HUES64 (cell line): ENCODE measurements around the gene SYNJ1.
"Not testable (repeated sequence)": the region's sequence is repeated elsewhere in the genome, so short reads cannot be mapped to it uniquely, and the experiment has no call there.

Experiments
- H3K27ac ChIP-seq: 2 replicates; pipeline ENCODE4 v1.7.0; 2013; ENCODE audit warnings: low read depth, low read length, inconsistent platforms
- H3K27me3 ChIP-seq: 2 replicates; pipeline ENCODE4 v1.6.1; 2013; ENCODE audit warnings: mild to moderate bottlenecking, low read length; ENCODE audit not compliant: insufficient read depth
- H3K36me3 ChIP-seq: 2 replicates; pipeline ENCODE4 v1.6.1; 2013; ENCODE audit warnings: mild to moderate bottlenecking, low read length; ENCODE audit not compliant: insufficient read depth
- H3K4me1 ChIP-seq: 2 replicates; pipeline ENCODE4 v1.6.1; 2013; ENCODE audit warnings: mild to moderate bottlenecking, low read length, moderate library complexity; ENCODE audit not compliant: insufficient read depth
- H3K4me3 ChIP-seq: 2 replicates; pipeline ENCODE4 v1.5.1; 2013; ENCODE audit warnings: mild to moderate bottlenecking, low read length, moderate library complexity
- H3K9ac ChIP-seq: 2 replicates; pipeline ENCODE4 v1.6.1; 2013; ENCODE audit warnings: mild to moderate bottlenecking, low read depth, low read length
- H3K9me3 ChIP-seq: 2 replicates; pipeline ENCODE4 v1.6.1; 2013; ENCODE audit warnings: low read depth, low read length; ENCODE audit not compliant: insufficient read depth
- WGBS: fragments of 150-250, 120-280 bp; methylation state at CpG from one replicate; pipeline ENCODE4 v1.1.7; 2013; ENCODE audit warnings: missing lambda C conversion rate; 5-methylcytosine and 5-hydroxymethylcytosine counted together

Gene SYNJ1

GRCh38 chr21:32653326-32653901, 74.4 kb downstream of the SYNJ1 start:
- Histone ChIP-seq H3K9ac (no peak overlapping the region), H3K27ac (no peak overlapping the region), H3K4me3 (no peak overlapping the region), H3K36me3 (no peaks in the 10 kb centered on the region), H3K4me1 (no peaks in the 10 kb centered on the region), H3K27me3 (no peaks in the 10 kb centered on the region), H3K9me3 (peaks cover 6% of the 10 kb centered on the region)
- 81% methylated on average over 2 of the region's 2 CpGs for WGBS

GRCh38 chr21:32648165-32648564, 79.6 kb downstream of the SYNJ1 start:
- H3K36me3 ChIP-seq, result no peaks in the 10 kb centered on the region
- H3K9me3 ChIP-seq, result no peaks in the 10 kb centered on the region
- H3K4me3 ChIP-seq, result no peak overlapping the region
- peaks cover 23% of the 10 kb centered on the region for H3K4me1 ChIP-seq
- no peak overlapping the region for H3K9ac ChIP-seq
- no peak overlapping the region for H3K27ac ChIP-seq
- H3K27me3 ChIP-seq, result no peaks in the 10 kb centered on the region

- Histone ChIP-seq H3K9ac (no peak overlapping the region), H3K27ac (no peak overlapping the region), H3K9me3 (no peaks in the 10 kb centered on the region), H3K4me3 (peak overlapping the region; percentile 56), H3K36me3 (no peaks in the 10 kb centered on the region), H3K4me1 (peaks cover 23% of the 10 kb centered on the region), H3K27me3 (no peaks in the 10 kb centered on the region)
- 10% methylated on average over 18 of the region's 19 CpGs for WGBS
These were observed 82.3 kb downstream of the SYNJ1 start for GRCh38 chr21:32645261-32646182.

GRCh38 chr21:32641710-32642698, 85.8 kb downstream of the SYNJ1 start:
- Histone ChIP-seq H3K4me1 (peaks cover 23% of the 10 kb centered on the region), H3K27me3 (no peaks in the 10 kb centered on the region), H3K36me3 (no peaks in the 10 kb centered on the region), H3K27ac (no peak overlapping the region), H3K4me3 (no peak overlapping the region), H3K9me3 (no peaks in the 10 kb centered on the region), H3K9ac (no peak overlapping the region)
- WGBS, result 75% methylated on average over 8 of the region's 10 CpGs

- Histone ChIP-seq H3K9me3 (no peaks in the 10 kb centered on the region), H3K4me3 (no peak overlapping the region), H3K27ac (no peak overlapping the region), H3K9ac (no peak overlapping the region), H3K4me1 (no peaks in the 10 kb centered on the region), H3K27me3 (no peaks in the 10 kb centered on the region), H3K36me3 (no peaks in the 10 kb centered on the region)
- WGBS, result over 99% methylated on average over 2 of the region's 3 CpGs
These were observed 101.1 kb downstream of the SYNJ1 start for GRCh38 chr21:32626621-32627196.

- not testable (repeated sequence) for H3K4me1 ChIP-seq, H3K4me3 ChIP-seq, H3K27ac ChIP-seq, H3K36me3 ChIP-seq, H3K27me3 ChIP-seq, H3K9me3 ChIP-seq, H3K9ac ChIP-seq
- WGBS, result 87% methylated on average over 6 of the region's 6 CpGs
These were observed 109.6 kb downstream of the SYNJ1 start for GRCh38 chr21:32618218-32618617.

- Histone ChIP-seq H3K27me3 (no peaks in the 10 kb centered on the region), H3K9me3 (no peaks in the 10 kb centered on the region), H3K4me3 (peak overlapping the region; percentile 97), H3K9ac (0 out of 2 replicates have a peak overlapping the region, but pooled peaks have one; percentile 95), H3K4me1 (peaks cover 8% of the 10 kb centered on the region; the same call in 1 of the 2 replicates), H3K27ac (no peak overlapping the region), H3K36me3 (peaks cover 19% of the 10 kb centered on the region)
- WGBS, result 94% methylated on average over 14 of the region's 16 CpGs
These were observed 114.3 kb downstream of the SYNJ1 start for GRCh38 chr21:32613436-32614043.

GRCh38 chr21:32612999-32613337, 114.8 kb downstream of the SYNJ1 start:
- H3K27me3 ChIP-seq, result no peaks in the 10 kb centered on the region
- peak overlapping the region; percentile 87 for H3K27ac ChIP-seq
- no peaks in the 10 kb centered on the region for H3K9me3 ChIP-seq
- peak overlapping the region; percentile 95 for H3K9ac ChIP-seq
- WGBS, result 12% methylated on average over 15 of the region's 15 CpGs
- peak overlapping the region; percentile 97 for H3K4me3 ChIP-seq
- H3K36me3 ChIP-seq, result peaks cover 23% of the 10 kb centered on the region
- peaks cover 8% of the 10 kb centered on the region; the same call in 1 of the 2 replicates for H3K4me1 ChIP-seq

GRCh38 chr21:32612075-32612998, 115.5 kb downstream of the SYNJ1 start, which contains the start of gene CFAP298:
TSS of gene CFAP298 (minus strand) at chr21:32612377. CDS start at chr21:32612243, 134 bp downstream.
- peak within 1 kb of the TSS; percentile 87 for H3K27ac ChIP-seq
- peaks cover 8% of the 10 kb centered on the region; the same call in 1 of the 2 replicates for H3K4me1 ChIP-seq
- peak within 1 kb of the TSS; percentile 95 for H3K9ac ChIP-seq
- H3K36me3 ChIP-seq, result peaks cover 30% of the 10 kb centered on the region
- no peaks in the 10 kb centered on the region for H3K27me3 ChIP-seq
- no peaks in the 10 kb centered on the region for H3K9me3 ChIP-seq
- H3K4me3 ChIP-seq, result peak within 1 kb of the TSS; percentile 97
- WGBS, result under 1% methylated on average over 81 of the region's 81 CpGs
